AG09309 (cell line): Measurements from ENCODE around the gene CYP1A2.

ENCODE experiments used
- DNase-seq: peaks from one replicate; pipeline ENCODE4 v3.0.0-alpha.2; 2010; ENCODE audit warnings: low read depth
- H3K4me3 ChIP-seq: 2 replicates; pipeline ENCODE4 v1.5.1; 2011; ENCODE audit warnings: mild to moderate bottlenecking, low read depth, low read length, moderate library complexity; ENCODE audit not compliant: control insufficient read depth
- TF ChIP-seq, protein P1 (sequence below): IDR thresholded peaks from 2 replicates; pipeline ENCODE4 v1.5.1; 2011; ENCODE audit warnings: mild to moderate bottlenecking, low read depth, low read length, inconsistent platforms; ENCODE audit not compliant: insufficient read depth, control insufficient read depth; ENCODE audit errors: missing control alignments

The CYP1A2 gene

DNA sequence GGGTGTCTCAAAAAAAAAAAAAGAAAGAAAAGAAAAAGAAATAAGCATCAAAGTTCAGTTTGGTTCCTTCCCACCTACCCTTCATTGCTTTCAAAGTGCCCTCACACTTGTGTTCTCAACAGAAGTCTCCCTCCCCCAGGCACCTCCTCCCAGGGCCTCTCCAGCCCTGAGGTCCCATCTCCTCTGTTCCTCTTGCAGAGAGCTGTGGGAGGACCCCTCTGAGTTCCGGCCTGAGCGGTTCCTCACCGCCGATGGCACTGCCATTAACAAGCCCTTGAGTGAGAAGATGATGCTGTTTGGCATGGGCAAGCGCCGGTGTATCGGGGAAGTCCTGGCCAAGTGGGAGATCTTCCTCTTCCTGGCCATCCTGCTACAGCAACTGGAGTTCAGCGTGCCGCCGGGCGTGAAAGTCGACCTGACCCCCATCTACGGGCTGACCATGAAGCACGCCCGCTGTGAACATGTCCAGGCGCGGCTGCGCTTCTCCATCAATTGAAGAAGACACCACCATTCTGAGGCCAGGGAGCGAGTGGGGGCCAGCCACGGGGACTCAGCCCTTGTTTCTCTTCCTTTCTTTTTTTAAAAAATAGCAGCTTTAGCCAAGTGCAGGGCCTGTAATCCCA lies 6.1 kb downstream of the CYP1A2 start:
- TF ChIP-seq, protein P1, sequence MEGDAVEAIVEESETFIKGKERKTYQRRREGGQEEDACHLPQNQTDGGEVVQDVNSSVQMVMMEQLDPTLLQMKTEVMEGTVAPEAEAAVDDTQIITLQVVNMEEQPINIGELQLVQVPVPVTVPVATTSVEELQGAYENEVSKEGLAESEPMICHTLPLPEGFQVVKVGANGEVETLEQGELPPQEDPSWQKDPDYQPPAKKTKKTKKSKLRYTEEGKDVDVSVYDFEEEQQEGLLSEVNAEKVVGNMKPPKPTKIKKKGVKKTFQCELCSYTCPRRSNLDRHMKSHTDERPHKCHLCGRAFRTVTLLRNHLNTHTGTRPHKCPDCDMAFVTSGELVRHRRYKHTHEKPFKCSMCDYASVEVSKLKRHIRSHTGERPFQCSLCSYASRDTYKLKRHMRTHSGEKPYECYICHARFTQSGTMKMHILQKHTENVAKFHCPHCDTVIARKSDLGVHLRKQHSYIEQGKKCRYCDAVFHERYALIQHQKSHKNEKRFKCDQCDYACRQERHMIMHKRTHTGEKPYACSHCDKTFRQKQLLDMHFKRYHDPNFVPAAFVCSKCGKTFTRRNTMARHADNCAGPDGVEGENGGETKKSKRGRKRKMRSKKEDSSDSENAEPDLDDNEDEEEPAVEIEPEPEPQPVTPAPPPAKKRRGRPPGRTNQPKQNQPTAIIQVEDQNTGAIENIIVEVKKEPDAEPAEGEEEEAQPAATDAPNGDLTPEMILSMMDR, result no peak
- H3K4me3 ChIP-seq, result no peak overlapping the region
- DNase-seq, result no peak

DNA sequence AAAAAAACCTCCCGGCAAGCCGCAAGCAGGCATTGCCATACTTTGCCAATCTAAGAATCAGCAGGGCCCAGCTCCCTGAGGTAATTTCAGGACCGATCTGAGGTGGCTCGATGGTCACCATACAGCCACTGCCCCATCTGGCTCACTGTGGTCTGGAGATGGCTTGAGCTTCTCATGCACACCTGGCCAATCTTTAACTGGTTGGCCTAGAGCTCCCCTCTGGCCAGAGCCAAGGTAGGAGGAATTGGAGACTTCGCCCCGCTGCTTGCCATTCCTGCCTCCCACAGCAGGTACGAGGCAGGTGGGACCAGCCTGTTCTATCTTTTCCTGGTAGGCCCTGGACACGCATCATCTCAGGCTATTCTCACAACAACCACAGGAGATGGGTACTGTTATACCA lies 10.1 kb downstream of the CYP1A2 start:
- TF ChIP-seq, protein P1, result no peak
- no peak overlapping the region for H3K4me3 ChIP-seq
- DNase-seq, result no peak

DNA sequence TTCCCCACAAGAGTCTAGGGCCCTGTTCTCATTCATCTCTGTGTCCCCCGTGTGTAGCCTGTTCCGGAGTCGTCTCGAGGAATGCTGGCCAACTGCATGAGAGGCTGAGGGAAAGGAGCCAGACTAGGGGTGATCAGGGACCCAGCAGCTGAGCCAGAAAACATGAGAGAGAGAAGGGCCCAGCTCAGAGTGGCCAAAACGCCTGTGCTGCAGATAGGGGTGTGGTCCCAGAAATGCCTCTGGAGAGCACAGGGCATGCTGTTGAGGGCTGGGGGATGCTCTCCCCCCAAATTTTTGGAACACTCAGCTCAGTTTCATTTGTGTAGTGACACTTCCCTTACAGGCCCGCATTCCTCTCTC lies 14.1 kb downstream of the CYP1A2 start:
- DNase-seq, result no peak
- no peak overlapping the region for H3K4me3 ChIP-seq
- TF ChIP-seq, protein P1, result no peak

DNA sequence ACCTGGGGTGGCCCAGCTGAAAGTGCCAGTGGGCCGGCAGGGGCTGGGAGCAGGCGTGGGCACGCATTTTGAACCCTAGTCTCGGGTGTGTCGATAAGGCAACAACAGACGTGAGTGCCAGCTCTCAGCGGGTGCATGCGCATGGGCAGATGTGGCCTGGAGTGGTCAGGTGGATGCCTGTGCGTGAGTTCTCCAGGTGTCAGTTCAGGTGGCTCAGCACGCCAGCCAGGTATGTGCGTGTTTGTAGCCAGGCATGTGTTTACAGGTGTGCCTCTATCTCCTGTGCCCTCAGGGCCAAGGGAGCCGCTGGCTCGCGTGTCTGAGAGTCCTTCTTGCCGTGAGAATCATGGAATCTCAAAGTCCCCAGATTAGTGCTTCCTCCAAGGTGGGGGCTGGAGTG lies 14.8 kb downstream of the CYP1A2 start:
- TF ChIP-seq, protein P1, result no peak
- DNase-seq, result no peak
- no peak overlapping the region for H3K4me3 ChIP-seq

DNA sequence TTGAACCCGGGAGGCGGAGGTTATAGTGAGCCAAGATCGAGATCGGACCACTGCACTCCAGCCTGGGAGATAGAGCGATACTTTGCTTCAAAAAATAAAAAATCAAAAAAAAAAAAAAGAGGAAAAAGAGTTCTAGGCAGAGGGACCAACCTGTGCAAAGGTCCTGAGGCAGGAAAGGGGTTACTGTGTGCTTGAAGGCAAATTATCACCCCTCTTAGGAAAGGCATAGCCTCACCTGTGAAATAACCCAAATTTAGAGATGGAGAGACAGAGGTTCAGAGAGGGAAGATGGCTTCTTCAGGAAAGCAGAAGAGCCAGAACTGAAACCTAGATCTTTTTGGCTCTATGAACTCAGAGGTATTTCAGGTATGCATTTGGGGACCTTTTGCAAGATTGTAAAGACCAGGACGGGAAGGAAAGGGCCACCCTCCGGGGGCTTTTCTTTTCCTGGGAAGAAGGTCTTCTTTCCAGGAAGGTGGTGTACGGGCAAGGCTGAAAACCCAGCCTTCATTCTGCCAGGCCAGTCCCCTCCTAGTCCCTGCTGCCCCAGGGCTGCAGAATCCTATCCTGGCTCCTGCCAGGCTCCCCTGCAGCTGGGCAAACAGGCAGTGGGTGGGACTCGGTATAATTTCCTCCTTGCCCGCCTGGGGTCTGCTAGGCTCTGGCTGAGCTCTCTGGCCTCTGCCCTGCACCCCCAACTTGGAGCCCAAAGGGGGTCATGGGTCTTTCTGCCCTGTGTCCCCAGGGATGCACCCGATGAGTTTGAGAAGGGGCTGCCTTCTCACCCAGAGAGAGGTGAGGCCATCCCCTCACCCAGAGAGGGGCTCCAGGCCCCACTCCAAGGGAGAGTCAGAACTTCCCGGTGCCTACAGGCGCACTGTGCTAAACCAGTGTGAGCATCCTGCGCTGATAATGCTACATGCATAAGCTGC lies 18.8 kb downstream of the CYP1A2 start:
- TF ChIP-seq, protein P1, result no peak
- DNase-seq, result no peak
- H3K4me3 ChIP-seq, result no peak overlapping the region

DNA sequence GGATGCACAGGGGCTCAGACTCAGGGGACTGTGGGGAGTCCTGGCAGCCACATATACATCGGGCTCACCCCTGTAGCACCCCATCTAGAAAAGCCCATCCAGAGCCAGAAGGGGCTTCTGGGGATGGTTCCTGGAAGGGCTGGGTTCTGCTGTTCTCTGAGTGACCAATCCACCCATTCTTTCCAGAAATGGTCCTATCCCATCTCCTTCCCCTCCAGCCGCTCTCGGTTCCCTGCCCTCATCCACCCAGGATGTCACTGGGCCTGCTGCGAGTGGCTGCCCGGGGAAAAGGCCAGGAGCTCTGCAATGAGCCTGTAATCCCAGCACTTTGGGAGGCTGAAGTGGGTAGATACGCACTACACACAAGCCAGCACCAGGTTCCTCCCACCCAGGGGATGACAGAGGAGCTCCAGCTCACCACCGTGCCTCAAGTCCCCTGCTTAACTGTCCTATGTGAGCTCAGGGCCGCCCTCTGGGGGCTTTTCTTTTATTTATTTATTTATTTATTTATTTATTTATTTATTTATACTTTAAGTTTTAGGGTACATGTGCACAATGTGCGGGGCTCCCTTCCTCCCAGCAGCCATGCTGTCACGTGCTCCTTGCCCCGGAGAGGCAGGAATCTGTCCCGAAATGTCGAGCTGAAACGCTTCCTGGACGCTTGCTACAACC lies 19.6 kb downstream of the CYP1A2 start:
- DNase-seq, result no peak
- H3K4me3 ChIP-seq, result no peak overlapping the region
- TF ChIP-seq, protein P1, result no peak
